Activated T-helper 17 cell treated with anti-CD3 and anti-CD28 coated beads, Interleukin-2, amount 50 U/mL, for 72 hours (primary cell): ENCODE results near the gene IL17REL. TPM values are rescaled to one million over a fixed set of nuclear protein-coding genes. Genes with fewer than 3 reads are reported as not detected.

ENCODE experiments used
- ATAC-seq: fragments of 150-1000 bp; cut with Tn5 transposase; replicated peaks from 2 replicates; pipeline ENCODE4 v1.10.0; 2021; ENCODE audit warnings: mild to moderate bottlenecking, moderate library complexity
- H3K27ac Mint-ChIP-seq: one replicate; pipeline ENCODE4 v1.8.0; 2022; ENCODE audit warnings: mixed read lengths
- H3K27me3 Mint-ChIP-seq: one replicate; pipeline ENCODE4 v1.8.0; 2022; ENCODE audit warnings: mixed read lengths
- H3K36me3 Mint-ChIP-seq: one replicate; pipeline ENCODE4 v1.8.0; 2022; ENCODE audit warnings: low read depth, mild to moderate bottlenecking, mixed read lengths
- H3K4me1 Mint-ChIP-seq: one replicate; pipeline ENCODE4 v1.8.0; 2022; ENCODE audit warnings: mixed read lengths
- H3K4me3 Mint-ChIP-seq: one replicate; pipeline ENCODE4 v1.8.0; 2022; ENCODE audit warnings: mild to moderate bottlenecking, mixed read lengths
- H3K9me3 Mint-ChIP-seq: one replicate; pipeline ENCODE4 v1.8.0; 2022; ENCODE audit warnings: mixed read lengths
- total RNA-seq, 2 donors: library from RNA; stranded (reverse); gene quantifications; one replicate each; pipeline ENCODE4 v1.2.3, GENCODE V29; 2022

Gene IL17REL
- total RNA-seq, result under 1 TPM; 0.09 to 0.42 TPM

GRCh38 chr22:50012211-50013181, at the start of gene IL17REL:
Gene IL17REL (minus strand): TSS chr22:50012765. CDS start chr22:50012646, 119 bp downstream.
- no peak for ATAC-seq
- Mint-ChIP-seq H3K4me3 (peak within 1 kb of the TSS; percentile 75), H3K9me3 (no peaks in the 10 kb centered on the region), H3K27me3 (peaks cover 9% of the 10 kb centered on the region), H3K4me1 (peaks cover 15% of the 10 kb centered on the region), H3K27ac (peak within 1 kb of the TSS; percentile 72), H3K36me3 (peaks cover 5% of the 10 kb centered on the region)

- ATAC-seq, result no peak
- H3K36me3 Mint-ChIP-seq, result no peaks in the 10 kb centered on the region
- no peaks in the 10 kb centered on the region for H3K9me3 Mint-ChIP-seq
- H3K4me1 Mint-ChIP-seq, result no peaks in the 10 kb centered on the region
- H3K27ac Mint-ChIP-seq, result no peak overlapping the region
- H3K4me3 Mint-ChIP-seq, result no peak overlapping the region
- peaks cover 12% of the 10 kb centered on the region for H3K27me3 Mint-ChIP-seq
Measured at GRCh38 chr22:50061824-50062355, 49.3 kb upstream of the IL17REL start.

- no peak for ATAC-seq
- Mint-ChIP-seq H3K4me1 (no peaks in the 10 kb centered on the region), H3K27ac (no peak overlapping the region), H3K36me3 (no peaks in the 10 kb centered on the region), H3K9me3 (no peaks in the 10 kb centered on the region), H3K4me3 (no peak overlapping the region), H3K27me3 (peaks cover 12% of the 10 kb centered on the region)
Measured at GRCh38 chr22:50061141-50061823, 48.7 kb upstream of the IL17REL start.

GRCh38 chr22:50060441-50061140, 48.0 kb upstream of the IL17REL start:
- no peaks in the 10 kb centered on the region for H3K9me3 Mint-ChIP-seq
- no peak for ATAC-seq

GRCh38 chr22:50059881-50060262, 47.3 kb upstream of the IL17REL start:
- no peak for ATAC-seq
- H3K27ac Mint-ChIP-seq, result no peak overlapping the region
- H3K4me3 Mint-ChIP-seq, result no peak overlapping the region
- no peaks in the 10 kb centered on the region for H3K36me3 Mint-ChIP-seq
- no peaks in the 10 kb centered on the region for H3K9me3 Mint-ChIP-seq
- H3K27me3 Mint-ChIP-seq, result peaks cover 14% of the 10 kb centered on the region
- no peaks in the 10 kb centered on the region for H3K4me1 Mint-ChIP-seq

More at GRCh38 chr22:50060441-50061140, 48.0 kb upstream of the IL17REL start:
- Mint-ChIP-seq H3K4me1 (no peaks in the 10 kb centered on the region), H3K36me3 (no peaks in the 10 kb centered on the region), H3K4me3 (no peak overlapping the region), H3K27me3 (peaks cover 12% of the 10 kb centered on the region), H3K27ac (no peak overlapping the region)

GRCh38 chr22:50058906-50059880, 46.6 kb upstream of the IL17REL start:
- no peak for ATAC-seq
- no peaks in the 10 kb centered on the region for H3K9me3 Mint-ChIP-seq
- no peak overlapping the region for H3K27ac Mint-ChIP-seq
- H3K36me3 Mint-ChIP-seq, result no peaks in the 10 kb centered on the region
- no peaks in the 10 kb centered on the region for H3K4me1 Mint-ChIP-seq
- H3K4me3 Mint-ChIP-seq, result no peak overlapping the region
- H3K27me3 Mint-ChIP-seq, result peaks cover 16% of the 10 kb centered on the region

GRCh38 chr22:50058061-50058905, 45.7 kb upstream of the IL17REL start, which contains the start of gene TTLL8:
Gene TTLL8 (minus strand): TSS chr22:50058298.
- no peak within 1 kb of the TSS for H3K27ac Mint-ChIP-seq
- H3K4me1 Mint-ChIP-seq, result no peaks in the 10 kb centered on the region
- no peaks in the 10 kb centered on the region for H3K9me3 Mint-ChIP-seq
- H3K4me3 Mint-ChIP-seq, result no peak within 1 kb of the TSS
- H3K27me3 Mint-ChIP-seq, result peaks cover 20% of the 10 kb centered on the region
- no peak for ATAC-seq
- H3K36me3 Mint-ChIP-seq, result no peaks in the 10 kb centered on the region

GRCh38 chr22:50057278-50058060, 44.9 kb upstream of the IL17REL start:
- no peaks in the 10 kb centered on the region for H3K36me3 Mint-ChIP-seq
- H3K4me1 Mint-ChIP-seq, result no peaks in the 10 kb centered on the region

GRCh38 chr22:50056214-50056972, 43.8 kb upstream of the IL17REL start:
- Mint-ChIP-seq H3K9me3 (no peaks in the 10 kb centered on the region), H3K36me3 (no peaks in the 10 kb centered on the region), H3K4me1 (no peaks in the 10 kb centered on the region), H3K27ac (no peak overlapping the region), H3K27me3 (peaks cover 20% of the 10 kb centered on the region), H3K4me3 (no peak overlapping the region)
- no peak for ATAC-seq

More at GRCh38 chr22:50057278-50058060, 44.9 kb upstream of the IL17REL start:
- H3K27me3 Mint-ChIP-seq, result peaks cover 20% of the 10 kb centered on the region
- H3K9me3 Mint-ChIP-seq, result no peaks in the 10 kb centered on the region
- H3K27ac Mint-ChIP-seq, result no peak overlapping the region
- H3K4me3 Mint-ChIP-seq, result no peak overlapping the region
- no peak for ATAC-seq

- no peaks in the 10 kb centered on the region for H3K36me3 Mint-ChIP-seq
- ATAC-seq, result no peak
Measured at GRCh38 chr22:50053861-50054260, 41.3 kb upstream of the IL17REL start.

GRCh38 chr22:50051930-50052329, 39.4 kb upstream of the IL17REL start:
- H3K4me1 Mint-ChIP-seq, result no peaks in the 10 kb centered on the region
- no peak for ATAC-seq
- no peaks in the 10 kb centered on the region for H3K9me3 Mint-ChIP-seq
- peaks cover 8% of the 10 kb centered on the region for H3K27me3 Mint-ChIP-seq
- no peaks in the 10 kb centered on the region for H3K36me3 Mint-ChIP-seq
- no peak overlapping the region for H3K4me3 Mint-ChIP-seq
- no peak overlapping the region for H3K27ac Mint-ChIP-seq

More at GRCh38 chr22:50053861-50054260, 41.3 kb upstream of the IL17REL start:
- Mint-ChIP-seq H3K4me1 (no peaks in the 10 kb centered on the region), H3K27me3 (peaks cover 12% of the 10 kb centered on the region), H3K4me3 (no peak overlapping the region), H3K9me3 (no peaks in the 10 kb centered on the region), H3K27ac (no peak overlapping the region)
